Neutrophil (primary cell): ENCODE measurements around the gene CARD19.

ENCODE experiments used
- H3K27ac ChIP-seq: fragments of 200-600 bp; sonication (generic); 2 replicates; pipeline ENCODE4 v1.5.1; 2016; ENCODE audit warnings: mild to moderate bottlenecking, moderate library complexity
- H3K27me3 ChIP-seq: fragments of 200-600 bp; sonication (generic); 2 replicates; pipeline ENCODE4 v1.6.0; 2016; ENCODE audit warnings: mild to moderate bottlenecking
- H3K36me3 ChIP-seq: fragments of 200-600 bp; sonication (generic); 2 replicates; pipeline ENCODE4 v1.5.1; 2017
- H3K4me1 ChIP-seq, 2 experiments: fragments of 200-600 bp in 1 of 2; sonication (generic) in 1 of 2; 1 replicate in 1 of 2; 2 replicates in 1 of 2; pipeline versions ENCODE4 v1.5.1 to v1.6.1; 2013 to 2016; ENCODE audit warnings: low read depth in 1 of 2, low read length in 1 of 2, mild to moderate bottlenecking in 1 of 2, moderate library complexity in 1 of 2; ENCODE audit not compliant: control insufficient read depth in 1 of 2, insufficient read depth in 1 of 2
- H3K4me3 ChIP-seq, 2 experiments: fragments of 200-600 bp in 1 of 2; sonication (generic) in 1 of 2; 1 replicate in 1 of 2; 2 replicates in 1 of 2; pipeline ENCODE4 v1.5.1; 2013 to 2016; ENCODE audit warnings: low read depth in 1 of 2, low read length in 1 of 2, mild to moderate bottlenecking in 1 of 2, moderate library complexity in 1 of 2
- H3K9me3 ChIP-seq: fragments of 200-600 bp; sonication (generic); 2 replicates; pipeline ENCODE4 v1.5.1; 2016
- TF ChIP-seq, protein P1 (sequence below): fragments of 200-600 bp; sonication (generic); IDR thresholded peaks from 2 replicates; pipeline ENCODE4 v1.5.1; 2016; ENCODE audit warnings: antibody characterized with exemption

The CARD19 gene

DNA sequence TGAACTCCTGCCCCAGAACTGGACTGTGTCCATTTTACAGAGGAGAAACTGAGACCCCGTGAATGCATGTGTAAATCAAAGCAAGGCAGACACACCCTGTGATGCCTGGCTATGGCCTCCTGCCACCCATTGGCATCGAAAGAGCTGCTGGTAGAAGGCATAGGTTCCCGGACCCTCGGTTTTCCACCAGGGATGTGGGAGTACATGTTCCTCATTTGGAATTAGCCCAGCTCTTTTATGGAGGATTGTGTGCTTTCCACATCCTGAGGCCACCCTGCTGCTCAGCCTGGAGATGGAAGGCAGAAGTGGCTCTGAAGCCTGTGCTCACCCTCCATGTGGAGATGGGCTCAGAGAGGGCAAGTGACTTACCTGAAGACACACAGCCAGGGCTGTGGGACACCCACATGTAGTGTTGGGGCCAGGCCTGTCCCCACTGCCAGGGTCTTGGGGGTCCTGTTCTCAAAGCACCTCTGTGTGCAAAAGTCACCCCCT is 34.7 kb upstream of the CARD19 start:
- Histone ChIP-seq H3K27me3 (no peaks in the 10 kb centered on the region), H3K4me3 (peak overlapping the region; percentile 7 to 9), H3K9me3 (no peaks in the 10 kb centered on the region), H3K36me3 (no peaks in the 10 kb centered on the region), H3K4me1 (peaks cover 87 to 96% of the 10 kb centered on the region in 2 experiments), H3K27ac (peak overlapping the region; percentile 93)
- TF ChIP-seq, protein P1, sequence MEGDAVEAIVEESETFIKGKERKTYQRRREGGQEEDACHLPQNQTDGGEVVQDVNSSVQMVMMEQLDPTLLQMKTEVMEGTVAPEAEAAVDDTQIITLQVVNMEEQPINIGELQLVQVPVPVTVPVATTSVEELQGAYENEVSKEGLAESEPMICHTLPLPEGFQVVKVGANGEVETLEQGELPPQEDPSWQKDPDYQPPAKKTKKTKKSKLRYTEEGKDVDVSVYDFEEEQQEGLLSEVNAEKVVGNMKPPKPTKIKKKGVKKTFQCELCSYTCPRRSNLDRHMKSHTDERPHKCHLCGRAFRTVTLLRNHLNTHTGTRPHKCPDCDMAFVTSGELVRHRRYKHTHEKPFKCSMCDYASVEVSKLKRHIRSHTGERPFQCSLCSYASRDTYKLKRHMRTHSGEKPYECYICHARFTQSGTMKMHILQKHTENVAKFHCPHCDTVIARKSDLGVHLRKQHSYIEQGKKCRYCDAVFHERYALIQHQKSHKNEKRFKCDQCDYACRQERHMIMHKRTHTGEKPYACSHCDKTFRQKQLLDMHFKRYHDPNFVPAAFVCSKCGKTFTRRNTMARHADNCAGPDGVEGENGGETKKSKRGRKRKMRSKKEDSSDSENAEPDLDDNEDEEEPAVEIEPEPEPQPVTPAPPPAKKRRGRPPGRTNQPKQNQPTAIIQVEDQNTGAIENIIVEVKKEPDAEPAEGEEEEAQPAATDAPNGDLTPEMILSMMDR: no peak

DNA sequence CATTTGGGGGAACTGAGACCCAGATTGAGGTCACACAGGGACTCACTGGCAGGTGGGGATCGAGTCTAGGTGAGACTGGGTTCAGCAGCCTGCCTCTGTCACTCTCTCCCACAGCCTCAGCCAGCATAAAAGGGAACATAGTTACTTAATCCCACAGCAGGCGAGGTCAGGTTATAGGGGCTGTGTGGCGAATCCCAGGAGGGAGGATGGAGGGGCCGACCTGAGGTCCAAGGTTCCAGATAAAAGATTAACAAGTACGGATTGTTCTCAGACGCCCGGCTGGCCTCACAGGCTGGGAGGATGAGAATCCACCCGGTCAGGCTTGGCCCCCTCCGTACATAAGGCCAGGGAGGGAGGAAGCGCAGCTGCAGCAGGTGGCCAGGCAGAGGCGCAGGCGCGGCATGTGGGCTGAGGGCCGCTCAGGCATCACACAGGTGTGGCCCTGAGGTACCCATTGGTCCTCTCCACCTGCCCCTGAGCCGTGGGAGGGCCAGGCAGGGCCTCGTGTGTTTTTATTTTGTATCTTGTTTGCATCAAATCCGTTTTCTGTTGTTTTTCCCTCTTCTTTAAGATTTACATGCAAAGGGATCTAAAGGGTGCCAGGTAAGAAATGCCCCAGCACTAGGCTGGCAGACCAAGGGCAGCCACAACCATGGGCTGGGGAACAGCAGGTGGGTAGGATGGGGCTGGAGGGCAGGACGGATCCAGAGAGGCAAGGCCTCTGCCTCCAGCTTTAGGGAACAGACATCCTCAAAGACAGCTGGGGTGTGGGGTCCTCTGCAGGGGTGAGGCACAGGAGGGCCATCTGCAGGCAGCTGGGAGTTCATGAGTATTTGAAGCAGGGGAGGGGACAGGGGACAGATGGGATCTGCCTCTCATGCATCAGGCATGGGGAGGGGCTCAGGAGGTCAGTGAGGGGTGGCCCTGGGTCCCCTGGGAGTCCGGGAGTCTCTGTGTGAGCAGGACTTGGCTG is 33.9 kb upstream of the CARD19 start:
- Histone ChIP-seq H3K27me3 (no peaks in the 10 kb centered on the region), H3K9me3 (no peaks in the 10 kb centered on the region), H3K27ac (peak overlapping the region; percentile 93), H3K4me1 (peaks cover 83 to 89% of the 10 kb centered on the region in 2 experiments), H3K4me3 (peak overlapping the region; percentile 7 to 9), H3K36me3 (no peaks in the 10 kb centered on the region)
- TF ChIP-seq, protein P1: no peak

DNA sequence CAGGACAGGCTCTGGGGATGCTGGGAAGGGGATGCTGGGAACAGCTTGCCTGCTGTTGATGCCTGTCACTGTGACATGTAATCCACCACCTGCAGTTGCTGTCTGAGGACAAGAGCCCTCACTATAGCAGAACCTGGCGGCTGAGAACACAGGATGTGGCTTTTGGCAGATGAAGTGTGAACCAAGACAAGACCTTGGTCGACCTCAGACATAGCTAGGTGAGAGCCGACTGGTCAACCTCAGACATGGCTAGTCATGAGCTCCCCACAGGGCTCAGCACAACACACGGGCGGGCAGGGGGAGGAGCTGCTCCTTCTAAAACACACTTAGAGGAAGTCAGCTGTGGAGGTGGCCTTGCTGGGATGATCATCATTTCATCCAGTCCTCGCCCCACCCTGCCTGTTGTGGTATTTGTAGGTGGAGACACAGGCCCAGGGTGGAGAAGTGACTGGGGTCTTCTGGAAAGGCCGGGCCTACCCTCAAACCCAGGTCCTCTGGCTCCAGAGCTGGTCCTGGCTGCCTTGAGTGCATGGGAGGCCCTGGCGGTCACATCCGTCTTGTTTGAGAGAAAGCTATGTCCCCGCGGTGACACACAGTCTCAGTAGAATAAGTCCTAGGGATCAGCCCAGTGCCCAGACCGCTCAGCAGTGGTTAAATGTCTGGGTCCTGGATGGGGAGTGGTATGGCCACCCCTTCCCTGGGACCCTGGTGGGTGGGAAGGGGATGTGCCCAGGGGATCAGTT is 31.5 kb upstream of the CARD19 start:
- Histone ChIP-seq H3K4me1 (peaks cover 75 to 77% of the 10 kb centered on the region in 2 experiments), H3K27ac (peak overlapping the region; percentile 93), H3K36me3 (peaks cover 5% of the 10 kb centered on the region), H3K4me3 (peak overlapping the region; percentile 3 to 43), H3K9me3 (no peaks in the 10 kb centered on the region), H3K27me3 (no peaks in the 10 kb centered on the region)
- TF ChIP-seq, protein P1: peak; percentile 28

DNA sequence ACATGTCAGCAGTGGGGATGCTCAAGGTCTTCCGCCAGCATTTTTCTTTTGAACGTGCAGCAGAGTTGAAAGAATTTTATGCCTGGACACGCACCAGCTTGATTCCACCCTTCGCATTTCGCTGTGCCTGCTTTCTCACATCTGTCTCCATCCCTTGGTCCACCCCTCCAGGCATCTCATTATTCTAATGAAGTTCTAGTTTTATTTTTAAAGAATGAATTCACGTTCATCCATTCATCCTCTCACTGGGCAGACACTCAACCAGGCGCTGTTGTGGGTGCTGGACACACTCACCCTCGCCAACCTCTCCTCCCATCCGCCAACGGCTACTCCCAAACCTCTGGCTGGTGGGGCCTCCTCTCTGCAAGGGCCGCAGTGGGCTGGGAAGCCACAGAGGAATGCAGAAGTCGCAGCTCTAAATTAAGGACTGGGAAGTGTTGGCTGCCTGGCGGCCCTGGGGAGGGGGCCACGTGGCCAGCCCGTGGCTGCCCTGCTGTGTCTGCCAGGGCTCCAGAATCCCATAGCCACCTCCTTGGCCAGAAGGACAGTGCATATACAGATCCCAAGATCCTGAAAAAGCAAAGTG is 30.8 kb upstream of the CARD19 start:
- peak overlapping the region in 1 of 2 experiments; percentile 43 for H3K4me3 ChIP-seq

More for the DNA sequence above, 30.8 kb upstream of the CARD19 start:
- TF ChIP-seq, protein P1: no peak
- Histone ChIP-seq H3K9me3 (no peaks in the 10 kb centered on the region), H3K27ac (peak overlapping the region; percentile 93), H3K27me3 (no peaks in the 10 kb centered on the region), H3K4me1 (peaks cover 68 to 71% of the 10 kb centered on the region in 2 experiments), H3K36me3 (peaks cover 8% of the 10 kb centered on the region)
